Hepatocyte (in vitro differentiated cells): ENCODE measurements around the gene PRKAG2.

Source experiments
- EZH2 ChIP-seq: fragments of 200-600 bp; sonication (generic); IDR thresholded peaks from 2 replicates; pipeline ENCODE4 v1.6.1; 2016; ENCODE audit warnings: antibody characterized with exemption, mild to moderate bottlenecking, borderline replicate concordance
- EZH2phosphoT487 ChIP-seq: fragments of 200-600 bp; sonication (generic); IDR thresholded peaks from one replicate; pipeline ENCODE4 v1.6.1; 2018; ENCODE audit warnings: antibody characterized with exemption, mild to moderate bottlenecking, low read depth, moderate library complexity; ENCODE audit not compliant: unreplicated experiment, severe bottlenecking
- TF ChIP-seq, protein P1 (sequence below): fragments of 200-600 bp; sonication (generic); IDR thresholded peaks from 2 replicates; pipeline ENCODE4 v1.5.1; 2016; ENCODE audit warnings: antibody characterized with exemption, mild to moderate bottlenecking; ENCODE audit not compliant: poor library complexity

DNA sequence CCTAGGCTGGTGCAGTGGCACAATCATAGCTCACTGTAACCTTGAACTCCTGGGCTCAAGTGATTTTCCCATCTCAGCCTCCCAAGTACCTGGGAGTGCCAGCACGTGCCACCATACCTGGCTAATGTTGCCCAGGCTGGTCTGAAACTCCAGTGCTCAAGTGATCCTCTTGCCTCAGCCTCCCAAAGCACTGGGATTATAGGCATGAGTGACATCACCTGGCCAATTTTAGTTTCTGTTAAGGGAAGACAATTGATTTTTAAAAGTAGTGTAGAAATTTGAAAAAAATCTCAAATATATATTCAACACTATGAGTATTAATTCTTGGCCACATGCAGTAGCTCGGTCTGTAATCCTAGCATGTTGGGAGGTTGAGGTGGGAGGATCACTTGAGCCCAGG, 235.3 kb downstream of the PRKAG2 start:
- TF ChIP-seq EZH2phosphoT487 (no peak), EZH2 (no peak)
- TF ChIP-seq, protein P1, sequence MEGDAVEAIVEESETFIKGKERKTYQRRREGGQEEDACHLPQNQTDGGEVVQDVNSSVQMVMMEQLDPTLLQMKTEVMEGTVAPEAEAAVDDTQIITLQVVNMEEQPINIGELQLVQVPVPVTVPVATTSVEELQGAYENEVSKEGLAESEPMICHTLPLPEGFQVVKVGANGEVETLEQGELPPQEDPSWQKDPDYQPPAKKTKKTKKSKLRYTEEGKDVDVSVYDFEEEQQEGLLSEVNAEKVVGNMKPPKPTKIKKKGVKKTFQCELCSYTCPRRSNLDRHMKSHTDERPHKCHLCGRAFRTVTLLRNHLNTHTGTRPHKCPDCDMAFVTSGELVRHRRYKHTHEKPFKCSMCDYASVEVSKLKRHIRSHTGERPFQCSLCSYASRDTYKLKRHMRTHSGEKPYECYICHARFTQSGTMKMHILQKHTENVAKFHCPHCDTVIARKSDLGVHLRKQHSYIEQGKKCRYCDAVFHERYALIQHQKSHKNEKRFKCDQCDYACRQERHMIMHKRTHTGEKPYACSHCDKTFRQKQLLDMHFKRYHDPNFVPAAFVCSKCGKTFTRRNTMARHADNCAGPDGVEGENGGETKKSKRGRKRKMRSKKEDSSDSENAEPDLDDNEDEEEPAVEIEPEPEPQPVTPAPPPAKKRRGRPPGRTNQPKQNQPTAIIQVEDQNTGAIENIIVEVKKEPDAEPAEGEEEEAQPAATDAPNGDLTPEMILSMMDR = no peak
